ENCODE data around the gene ZNF543.

DNA sequence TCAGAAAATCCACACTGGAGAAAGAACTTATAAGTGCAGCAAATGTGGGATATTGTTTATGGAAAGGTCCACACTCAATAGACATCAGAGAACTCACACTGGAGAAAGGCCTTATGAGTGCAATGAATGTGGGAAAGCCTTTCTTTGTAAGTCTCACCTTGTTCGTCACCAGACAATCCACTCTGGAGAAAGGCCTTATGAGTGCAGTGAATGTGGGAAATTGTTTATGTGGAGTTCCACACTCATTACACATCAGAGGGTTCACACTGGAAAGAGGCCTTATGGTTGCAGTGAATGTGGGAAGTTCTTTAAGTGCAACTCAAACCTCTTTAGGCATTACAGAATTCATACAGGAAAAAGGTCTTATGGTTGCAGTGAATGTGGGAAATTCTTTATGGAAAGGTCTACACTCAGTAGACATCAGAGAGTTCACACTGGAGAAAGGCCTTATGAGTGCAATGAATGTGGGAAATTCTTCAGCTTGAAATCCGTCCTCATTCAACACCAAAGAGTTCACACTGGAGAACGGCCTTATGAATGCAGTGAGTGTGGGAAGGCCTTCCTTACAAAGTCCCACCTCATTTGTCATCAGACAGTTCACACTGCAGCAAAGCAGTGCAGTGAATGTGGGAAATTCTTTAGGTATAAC, 57.4 kb downstream of the ZNF543 start:
- TF ChIP-seq CTCF (IDR thresholded peaks at IDR 0.05), result no peak
- TF ChIP-seq POLR2A (IDR thresholded peaks at IDR 0.05), result no peak
